Measurements from ENCODE around the gene LGALS7B.
A peak's percentile ranks its signal among the peaks of the same experiment; 100 is the strongest.
"Not testable (repeated sequence)": the region's sequence is repeated elsewhere in the genome, so short reads cannot be mapped to it uniquely, and the experiment has no call there.

LGALS7B gene

DNA sequence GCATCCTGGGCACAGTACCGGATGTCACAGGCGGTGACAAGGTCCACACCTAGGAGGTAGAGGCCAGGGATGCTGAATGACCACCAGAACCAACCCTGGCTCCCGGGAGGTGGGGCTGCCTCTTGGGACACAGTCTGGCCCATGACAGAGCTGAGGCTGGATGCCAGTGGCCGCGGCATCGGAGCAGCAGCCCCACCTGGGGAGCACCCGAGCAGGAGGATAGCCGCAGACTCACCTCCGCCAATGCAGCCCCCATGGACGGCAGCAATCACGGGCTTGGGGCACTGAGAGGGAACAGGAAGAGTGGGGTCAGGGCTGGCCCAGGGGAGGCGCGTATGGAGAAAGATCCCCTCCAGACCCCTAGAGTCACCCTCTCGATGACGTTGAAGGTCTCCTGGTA is 28.1 kb downstream of the LGALS7B start:
- no peak for DNase-seq (ENCODE audit: low read depth in 3 of 3, low spot score in 1 of 3)

DNA sequence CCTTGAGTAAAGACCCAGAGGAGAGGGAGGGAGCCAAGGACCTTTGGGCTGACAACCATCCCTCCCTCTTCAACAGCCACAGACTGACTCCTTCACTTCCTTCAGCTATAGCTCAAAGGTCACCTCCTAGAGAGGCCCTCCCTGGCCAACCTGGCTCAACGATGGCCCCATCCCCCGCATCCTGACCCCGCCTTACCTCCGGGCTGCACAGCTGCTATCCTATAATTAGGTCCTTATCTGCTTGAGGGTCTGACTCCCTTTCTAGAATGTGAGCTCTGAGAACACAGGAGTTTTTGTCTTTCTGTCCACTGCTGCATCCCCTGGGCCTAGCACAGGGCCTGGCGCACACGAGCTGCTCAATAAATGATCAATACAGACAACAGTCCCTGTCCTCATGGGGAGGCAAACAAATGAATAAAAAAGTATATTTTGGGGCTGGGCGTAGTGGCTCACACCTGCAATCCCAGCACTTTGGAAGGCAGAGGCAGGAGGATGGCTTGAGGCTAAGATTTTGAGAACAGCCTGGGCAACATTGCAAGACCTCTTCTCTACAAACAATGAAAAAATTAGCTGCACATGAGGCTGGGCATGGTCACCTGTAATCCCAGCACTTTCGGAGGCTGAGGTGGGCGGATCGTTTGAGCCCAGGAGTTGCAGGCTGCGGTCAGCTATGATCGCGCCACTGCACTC is 30.4 kb downstream of the LGALS7B start:
- DNase-seq (ENCODE audit: low read depth in 3 of 3, low spot score in 1 of 3) = no peak

DNA sequence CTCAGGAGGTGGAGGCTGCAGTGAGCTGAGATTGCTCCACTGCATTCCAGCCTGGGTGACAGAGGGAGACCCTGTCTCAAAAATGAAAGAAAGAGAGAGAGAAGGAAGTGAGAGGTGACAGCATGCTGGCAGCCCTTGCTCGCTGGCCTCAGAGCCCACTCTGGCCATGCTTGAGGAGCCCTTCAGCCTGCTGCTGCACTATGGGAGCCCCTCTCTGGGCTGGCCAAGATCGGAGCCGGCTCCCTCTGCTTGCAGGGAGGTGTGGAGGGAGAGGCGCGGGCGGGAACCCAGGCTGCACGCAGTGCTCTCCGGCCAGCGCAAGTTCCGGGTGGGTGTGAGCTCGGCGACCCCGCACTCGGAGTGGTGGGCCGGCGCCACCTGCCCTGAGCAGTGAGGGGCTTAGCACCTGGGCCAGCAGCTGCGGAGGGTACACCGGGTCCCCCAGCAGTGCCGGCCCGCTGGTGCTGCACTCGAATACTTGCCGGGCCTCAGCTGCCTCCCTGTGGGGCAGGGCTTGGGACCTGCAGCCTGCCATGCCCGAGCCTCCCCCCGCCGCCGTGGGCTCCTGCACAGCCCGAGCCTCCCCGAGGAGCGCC is 32.3 kb downstream of the LGALS7B start:
- DNase-seq (ENCODE audit: low read depth in 3 of 3, low spot score in 1 of 3) = not testable (repeated sequence)

DNA sequence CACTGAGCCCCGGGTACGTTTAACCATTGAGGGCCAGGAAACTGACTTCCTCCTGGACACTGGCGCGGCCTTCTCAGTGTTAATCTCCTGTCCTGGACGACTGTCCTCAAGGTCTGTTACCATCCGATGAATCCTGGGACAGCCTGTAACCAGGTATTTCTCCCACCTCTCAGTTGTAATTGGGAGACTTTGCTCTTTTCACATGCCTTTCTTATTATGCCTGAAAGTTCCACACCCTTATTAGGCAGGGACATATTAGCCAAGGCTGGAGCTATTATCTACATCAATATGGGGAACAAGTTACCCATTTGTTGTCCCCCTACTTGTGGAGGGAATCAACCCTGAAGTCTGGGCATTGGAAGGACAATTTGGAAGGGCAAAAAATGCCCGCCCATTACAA is 36.9 kb downstream of the LGALS7B start:
- DNase-seq (ENCODE audit: low read depth in 3 of 3, low spot score in 1 of 3) = not testable (repeated sequence)

DNA sequence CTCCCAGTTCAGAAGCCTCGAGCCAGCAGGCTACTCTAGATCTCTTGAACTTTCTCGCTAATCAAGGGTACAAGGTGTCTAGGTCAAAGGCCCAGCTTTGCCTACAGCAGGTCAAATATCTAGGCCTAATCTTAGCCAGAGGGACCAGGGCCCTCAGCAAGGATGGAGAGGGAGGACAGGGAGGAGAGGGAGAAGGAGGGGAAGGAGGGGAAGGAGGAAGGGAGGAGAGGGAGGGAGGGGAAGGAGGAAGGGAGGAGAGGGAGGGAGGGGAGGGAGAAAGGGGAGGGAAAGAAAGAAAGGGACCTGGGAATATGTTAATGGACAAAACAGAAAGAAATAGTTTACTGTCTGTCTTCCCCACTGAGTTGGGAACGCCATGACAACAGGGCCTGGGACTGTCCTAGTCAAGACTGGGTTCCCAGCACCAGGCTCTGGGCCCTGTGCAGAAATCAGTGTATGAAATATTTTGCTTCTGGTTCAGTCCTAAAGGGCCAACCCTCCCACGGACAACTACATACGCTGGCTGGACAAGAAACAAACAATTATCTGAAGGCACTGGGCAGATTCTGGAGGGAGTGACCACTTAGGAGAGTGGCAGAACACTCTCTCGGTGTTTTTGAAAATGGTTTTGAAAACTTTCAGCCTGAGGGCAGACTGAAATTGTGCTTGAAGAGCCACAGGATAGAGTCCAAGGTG is 38.0 kb downstream of the LGALS7B start:
- DNase-seq (ENCODE audit: low read depth in 3 of 3, low spot score in 1 of 3) = no peak

DNA sequence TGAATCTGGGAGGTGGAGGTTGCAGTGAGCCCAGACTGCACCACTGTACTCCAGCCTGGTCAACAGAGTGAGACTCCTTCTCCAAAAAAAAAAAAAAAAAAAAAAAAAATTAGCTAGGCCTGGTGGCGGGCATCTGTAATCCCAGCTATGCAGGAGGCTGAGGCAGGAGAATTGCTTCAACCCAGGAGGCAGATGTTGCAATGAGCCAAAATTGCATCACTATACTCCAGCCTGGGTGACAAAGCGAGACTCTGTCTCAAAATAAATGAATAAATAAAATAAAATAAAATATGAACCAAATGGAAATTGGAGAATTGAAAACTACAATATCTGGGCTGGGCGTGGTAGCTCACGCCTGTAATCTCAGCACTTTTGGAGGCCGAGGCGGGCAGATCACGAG is 40.2 kb downstream of the LGALS7B start:
- DNase-seq (ENCODE audit: low read depth in 3 of 3, low spot score in 1 of 3) = not testable (repeated sequence)

DNA sequence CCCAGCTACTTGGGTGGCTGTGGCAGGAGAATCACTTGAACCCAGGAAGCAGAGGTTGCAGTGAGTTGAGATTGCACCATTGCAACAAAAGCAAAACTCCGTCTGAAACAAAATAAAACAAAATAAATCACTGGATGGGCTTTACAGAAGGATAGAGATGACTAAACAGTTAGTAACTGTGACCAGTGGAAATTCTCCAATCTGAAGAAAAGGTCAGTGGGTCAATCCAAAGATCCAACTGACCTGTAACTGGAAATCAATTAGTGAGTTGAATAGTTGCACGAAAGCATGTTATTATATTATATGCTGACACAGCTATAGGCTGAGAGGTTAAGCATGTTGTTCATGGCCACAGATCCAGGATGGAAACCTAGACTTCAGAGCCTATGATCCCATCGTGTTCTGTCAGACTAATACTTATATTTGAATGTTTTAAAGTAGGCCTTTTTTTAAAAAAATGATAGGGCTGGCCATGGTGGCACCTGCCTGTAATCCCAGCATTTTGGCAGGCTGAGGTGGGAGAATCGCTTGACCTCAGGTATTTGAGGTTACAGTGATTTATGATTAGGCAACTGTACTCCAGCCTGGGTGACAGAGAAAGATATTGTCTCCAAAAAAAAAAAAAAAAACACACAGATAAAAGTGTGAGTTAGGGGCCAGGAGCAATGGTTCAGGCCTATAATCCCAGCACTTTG is 41.2 kb downstream of the LGALS7B start:
- DNase-seq (ENCODE audit: low read depth in 3 of 3, low spot score in 1 of 3) = no peak

DNA sequence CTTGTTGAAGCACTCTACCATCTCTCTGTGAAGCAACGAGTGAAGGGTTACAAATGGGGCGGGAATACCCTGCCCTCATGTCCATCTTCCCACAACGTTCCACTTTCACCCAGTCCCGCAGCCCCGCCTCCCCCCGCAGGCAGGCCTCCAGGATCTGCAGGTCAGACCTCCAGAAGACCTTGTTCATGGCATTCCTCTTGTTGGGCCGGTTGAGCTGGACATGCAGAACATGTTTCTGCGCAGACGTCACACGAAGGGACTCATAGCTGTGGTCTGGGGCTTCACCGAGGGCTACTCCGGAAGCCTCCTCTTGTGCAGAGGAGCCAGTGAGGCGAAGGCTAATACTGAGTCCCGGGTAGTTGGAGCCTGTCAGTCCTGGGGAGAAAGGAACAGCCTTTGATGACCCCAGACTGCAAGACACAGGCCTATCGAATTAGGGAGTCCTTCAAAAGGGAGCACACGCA is 42.2 kb downstream of the LGALS7B start:
- DNase-seq (ENCODE audit: low read depth in 3 of 3, low spot score in 1 of 3) = no peak

DNA sequence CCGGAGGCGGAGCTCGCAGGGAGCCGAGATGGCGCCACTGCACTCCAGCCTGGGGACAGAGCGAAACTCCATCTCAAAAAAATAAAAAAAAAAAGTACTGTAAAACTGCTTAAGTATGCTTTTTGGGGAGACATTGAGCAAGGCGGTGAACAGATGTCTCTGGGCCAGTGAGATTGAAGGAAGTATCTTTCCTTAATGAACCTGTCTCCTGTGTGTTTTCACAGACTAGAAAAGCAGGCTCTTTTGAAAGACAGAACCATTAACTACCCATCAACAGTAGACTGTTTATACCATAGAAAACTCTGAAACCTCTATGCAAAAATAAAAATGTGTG is 44.1 kb downstream of the LGALS7B start:
- no peak for DNase-seq (ENCODE audit: low read depth in 3 of 3, low spot score in 1 of 3)

DNA sequence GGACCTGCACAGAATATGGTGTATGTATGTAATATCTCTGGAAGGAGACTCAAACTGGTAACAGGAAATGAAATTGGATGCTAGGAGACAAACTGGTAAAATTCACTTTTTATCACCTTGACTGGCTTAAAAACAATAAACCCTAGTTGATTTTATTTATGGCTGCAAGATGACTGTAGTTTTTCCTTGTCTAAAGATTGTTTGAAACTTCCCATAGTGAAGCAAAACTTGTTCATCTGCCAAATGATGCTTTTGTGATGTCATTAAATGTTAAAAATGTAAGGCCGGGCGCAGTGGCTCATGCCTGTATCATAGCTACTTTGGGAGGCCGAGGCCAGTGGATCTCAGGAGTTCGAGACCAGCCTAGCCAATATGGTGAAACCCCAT is 45.1 kb downstream of the LGALS7B start:
- no peak for DNase-seq (ENCODE audit: low read depth in 3 of 3, low spot score in 1 of 3)

DNA sequence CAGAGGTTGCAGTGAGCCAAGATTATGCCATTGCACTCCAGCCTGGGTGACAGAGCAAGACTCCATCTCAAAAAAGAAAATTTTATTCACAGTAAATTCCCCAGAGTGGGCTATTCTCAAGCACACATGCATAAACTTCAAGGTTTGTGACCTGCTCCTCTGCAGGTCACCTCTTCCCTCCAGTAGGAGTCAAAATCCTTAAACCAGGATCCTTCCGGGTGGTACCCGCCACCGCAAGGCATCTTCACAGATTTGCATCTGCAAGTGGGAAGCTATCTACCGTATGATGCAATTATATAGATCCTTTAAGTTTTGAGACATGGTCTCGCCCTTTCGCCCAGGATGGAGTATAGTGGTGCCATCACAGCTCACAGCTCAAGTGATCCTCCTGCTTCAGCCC is 45.6 kb downstream of the LGALS7B start:
- no peak for DNase-seq (ENCODE audit: low read depth in 3 of 3, low spot score in 1 of 3)

DNA sequence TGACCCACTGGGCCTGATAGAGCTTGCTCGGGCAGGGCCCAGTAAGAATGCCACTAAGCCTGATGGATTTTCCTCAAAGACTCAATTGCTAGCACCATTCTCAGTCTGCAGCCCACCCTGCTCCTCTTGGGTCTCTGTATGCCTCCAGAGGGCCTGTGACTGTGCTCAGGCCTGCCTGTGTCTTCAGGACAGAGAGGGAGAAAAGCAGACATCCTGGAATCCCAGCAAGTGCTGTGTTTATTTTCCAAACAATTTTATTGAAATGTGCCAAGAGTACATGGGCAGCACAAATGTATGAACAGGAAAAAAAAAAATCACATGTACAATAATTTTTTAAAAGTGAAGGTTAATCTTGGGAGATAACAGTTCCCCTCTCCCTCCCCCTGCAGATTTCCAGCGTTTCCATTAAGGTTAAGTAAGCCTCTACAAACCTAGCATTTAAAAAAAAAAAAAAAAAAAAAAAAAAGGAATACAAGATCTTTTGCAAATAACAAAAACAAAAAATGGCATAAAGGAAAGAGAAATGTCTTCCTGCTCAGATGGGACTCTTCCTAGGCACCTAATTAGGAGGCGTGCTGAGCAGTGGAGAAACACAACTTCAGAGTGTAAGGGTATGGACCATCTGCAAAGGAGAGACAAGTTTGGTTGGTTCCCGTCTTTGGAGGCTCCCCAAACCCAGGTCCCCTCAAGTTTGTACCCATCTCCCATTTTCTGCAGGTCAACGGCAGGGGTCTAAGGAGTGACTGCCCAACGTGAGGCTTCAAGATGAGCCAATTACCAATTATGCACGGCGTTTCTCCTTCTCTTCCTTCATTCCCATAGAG is 47.4 kb downstream of the LGALS7B start:
- DNase-seq (ENCODE audit: low read depth in 3 of 3, low spot score in 1 of 3) = no peak

DNA sequence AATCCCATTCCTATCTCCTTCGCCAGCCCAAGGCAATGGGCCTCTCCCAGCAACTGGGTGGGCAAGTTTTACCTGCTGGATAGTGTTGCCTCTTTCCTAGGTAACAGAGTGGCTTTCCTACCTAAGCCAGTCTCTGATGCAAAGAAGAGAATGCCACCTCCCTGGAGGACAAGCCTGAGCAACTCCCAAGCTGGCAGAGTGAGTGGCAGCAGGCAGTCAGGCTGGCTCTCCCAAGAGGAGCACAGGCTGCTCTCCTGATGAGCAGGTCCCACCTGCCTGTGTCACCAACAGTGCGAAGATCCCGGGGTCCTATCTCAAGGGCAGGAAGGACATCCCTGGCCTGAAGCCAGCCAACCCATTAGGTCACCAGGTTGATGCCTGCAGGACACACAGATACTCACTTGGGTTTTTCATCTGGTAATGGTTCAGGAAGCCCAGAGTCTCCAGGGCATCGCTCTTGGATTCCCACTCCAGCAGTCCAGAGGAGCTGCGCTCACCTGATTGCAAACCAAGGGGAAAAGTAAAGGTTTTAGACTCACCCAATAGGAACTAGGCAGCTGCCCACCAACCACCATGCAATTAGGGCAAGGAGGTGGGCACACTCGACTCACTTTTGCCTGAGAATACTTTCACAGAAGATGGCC is 48.1 kb downstream of the LGALS7B start:
- no peak for DNase-seq (ENCODE audit: low read depth in 3 of 3, low spot score in 1 of 3)

DNA sequence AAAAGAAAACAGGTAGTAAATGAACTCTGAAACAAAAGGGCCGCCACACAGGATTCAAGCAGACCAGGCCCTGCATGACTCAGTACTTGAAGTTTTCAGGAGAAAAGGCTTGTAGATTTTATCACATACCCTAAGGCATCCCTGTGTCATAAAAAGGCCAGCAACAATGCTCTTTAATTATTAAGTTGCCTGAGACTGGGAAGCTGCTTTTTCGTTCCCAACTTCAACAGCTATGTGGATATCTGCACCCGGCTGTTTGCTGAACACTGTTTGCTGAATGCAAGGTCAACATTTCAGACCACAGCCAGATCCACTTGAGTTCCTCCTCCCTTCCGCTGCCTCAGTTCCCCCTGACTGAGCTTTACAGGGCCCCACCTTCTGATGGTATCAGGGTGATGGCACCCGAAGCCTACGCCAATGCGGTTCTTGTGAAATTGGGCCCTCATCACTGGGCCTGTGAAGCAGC is 48.7 kb downstream of the LGALS7B start:
- no peak for DNase-seq (ENCODE audit: low read depth in 3 of 3, low spot score in 1 of 3)

DNA sequence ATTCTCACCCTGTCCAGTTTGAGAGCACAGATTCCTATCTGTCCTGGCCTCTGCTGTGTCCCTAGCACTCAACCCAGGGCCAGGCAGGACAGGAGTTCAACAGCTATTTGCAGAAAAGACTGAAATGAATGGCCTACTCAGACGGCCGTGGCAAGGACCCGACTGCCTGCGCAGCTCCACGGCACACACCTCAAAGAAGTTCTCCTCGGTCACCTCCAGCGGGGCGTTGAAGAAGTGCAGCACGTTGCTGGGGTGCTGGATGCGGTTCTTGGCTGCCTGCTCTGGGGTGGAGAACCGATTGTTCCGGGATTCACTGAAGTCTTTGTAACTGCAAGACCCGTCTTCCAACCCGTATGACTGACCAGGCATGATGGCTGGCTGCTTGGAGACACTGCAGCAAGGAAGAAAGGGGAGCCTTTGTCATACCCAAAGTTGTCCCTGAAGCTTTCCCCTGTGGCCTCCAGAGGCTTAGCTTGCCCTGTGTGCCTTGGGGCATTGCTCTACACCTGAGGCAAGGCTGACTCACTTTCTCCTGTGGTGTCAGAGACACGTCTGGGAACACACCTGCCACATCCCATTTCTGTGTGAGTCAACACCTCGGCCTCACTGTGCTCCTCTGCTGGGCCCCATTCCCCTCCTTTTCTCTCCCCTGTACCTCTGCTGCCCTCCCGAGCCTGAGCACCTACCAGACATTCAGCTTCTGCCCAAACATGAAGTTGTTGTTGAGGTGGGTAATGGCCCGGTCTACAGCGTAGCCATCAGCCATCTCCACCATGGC is 49.4 kb downstream of the LGALS7B start:
- peak in 2 of 3 donors; percentile 26 to 38 for DNase-seq (ENCODE audit: low read depth in 3 of 3, low spot score in 1 of 3)

DNA sequence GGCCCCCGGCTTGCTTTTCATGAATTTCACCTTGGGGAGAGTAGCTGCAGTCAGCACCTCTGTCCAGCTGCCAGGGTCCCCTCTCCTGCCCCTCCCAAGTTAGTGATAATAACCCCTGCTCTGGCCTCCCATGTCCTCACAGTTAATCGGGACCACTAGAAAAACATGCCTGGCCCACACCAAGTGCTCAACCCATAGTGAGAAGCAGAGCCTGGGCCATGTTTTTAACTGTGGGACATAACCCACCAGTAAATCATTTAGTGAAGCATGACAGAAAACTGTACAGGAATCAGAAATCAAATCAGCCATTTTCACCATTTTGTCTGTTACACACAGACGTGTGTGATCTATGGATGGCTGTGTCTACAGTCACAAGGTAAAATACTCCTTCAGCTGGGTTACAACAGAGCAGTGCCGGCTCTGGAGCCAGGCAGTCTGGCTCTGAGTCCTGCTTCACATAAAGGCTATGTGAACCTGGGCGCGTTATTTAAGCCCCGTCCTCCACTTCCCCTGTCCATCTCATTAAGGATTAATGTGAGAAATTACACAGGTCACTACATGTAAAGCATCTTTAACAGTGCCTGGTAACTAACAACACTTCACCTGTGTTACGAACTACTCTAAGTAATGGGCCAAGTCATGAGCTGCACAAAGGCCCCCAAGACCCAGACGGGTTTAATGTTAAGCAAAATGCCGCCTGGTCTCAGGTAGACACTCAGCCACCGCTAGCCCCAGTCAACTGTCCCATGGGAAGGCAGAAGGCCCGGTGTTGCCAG is 50.2 kb downstream of the LGALS7B start:
- no peak for DNase-seq (ENCODE audit: low read depth in 3 of 3, low spot score in 1 of 3)

DNA sequence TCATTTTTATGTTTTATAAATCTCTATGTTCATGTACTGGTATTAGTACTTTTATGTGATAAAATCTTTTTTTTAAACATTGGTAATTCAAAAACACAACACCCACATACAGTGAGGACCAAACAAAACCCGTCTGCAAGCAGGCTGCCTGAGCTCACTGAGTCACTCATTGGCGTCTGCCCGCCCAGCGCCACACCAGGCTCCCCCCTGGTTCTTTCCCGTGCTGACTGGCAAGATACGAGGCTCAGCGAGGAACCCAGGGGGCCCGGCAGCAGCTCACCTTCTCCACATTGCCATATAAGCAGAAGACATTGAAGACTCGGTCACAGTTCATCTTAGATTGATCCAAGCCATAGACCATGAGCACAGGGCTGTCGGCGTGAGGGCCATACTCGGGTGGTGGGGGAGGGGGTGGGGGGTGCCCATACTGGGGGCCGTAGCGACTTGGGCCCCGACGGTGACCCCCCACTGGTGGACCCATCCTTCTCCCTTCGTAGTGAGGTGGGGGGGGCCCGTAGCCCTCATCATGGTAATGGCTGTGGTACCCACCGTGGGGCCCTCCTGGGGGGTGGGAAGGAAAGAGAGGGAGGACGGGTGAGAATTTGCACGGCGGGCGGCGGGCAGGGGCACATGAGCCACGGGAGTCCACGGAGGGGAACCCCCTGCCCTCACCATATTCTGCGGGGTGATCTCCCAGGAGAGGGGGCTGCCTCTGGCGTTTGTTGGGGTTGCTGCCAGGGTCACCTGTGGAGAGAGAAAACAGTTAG is 51.0 kb downstream of the LGALS7B start:
- DNase-seq (ENCODE audit: low read depth in 3 of 3, low spot score in 1 of 3) = no peak

DNA sequence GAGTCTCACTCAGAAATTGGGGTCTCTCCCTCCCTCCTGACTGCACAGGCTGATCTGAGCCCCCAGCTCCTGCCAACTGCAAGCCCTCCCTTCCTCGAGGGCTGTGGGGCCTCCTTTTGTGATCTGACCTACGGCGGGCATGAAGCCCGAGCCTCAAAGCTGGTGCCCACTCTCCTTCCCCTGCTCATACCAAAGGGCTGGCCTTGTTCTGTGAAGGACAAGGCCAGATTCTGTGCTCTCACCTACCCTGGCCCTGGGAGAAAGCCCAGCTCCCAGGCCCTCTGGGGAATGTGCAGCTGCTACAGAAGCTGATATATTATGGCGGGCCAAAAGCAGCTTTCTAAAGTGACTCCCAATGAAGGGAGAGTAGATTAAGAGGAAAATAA is 51.6 kb downstream of the LGALS7B start:
- no peak for DNase-seq (ENCODE audit: low read depth in 3 of 3, low spot score in 1 of 3)

All from stimulated activated CD4-positive, alpha-beta T cell treated with anti-CD3 and anti-CD28 coated beads, TNF-alpha, amount 100 ng/mL, for 1 hour (primary cell).